ENCODE data around the gene INPP5A. TPM values are rescaled to one million over a fixed set of nuclear protein-coding genes. Genes with fewer than 3 reads are reported as not detected.

Gene INPP5A
- total RNA-seq, 1 experiment from 2014 or later, result 14.7 TPM

DNA sequence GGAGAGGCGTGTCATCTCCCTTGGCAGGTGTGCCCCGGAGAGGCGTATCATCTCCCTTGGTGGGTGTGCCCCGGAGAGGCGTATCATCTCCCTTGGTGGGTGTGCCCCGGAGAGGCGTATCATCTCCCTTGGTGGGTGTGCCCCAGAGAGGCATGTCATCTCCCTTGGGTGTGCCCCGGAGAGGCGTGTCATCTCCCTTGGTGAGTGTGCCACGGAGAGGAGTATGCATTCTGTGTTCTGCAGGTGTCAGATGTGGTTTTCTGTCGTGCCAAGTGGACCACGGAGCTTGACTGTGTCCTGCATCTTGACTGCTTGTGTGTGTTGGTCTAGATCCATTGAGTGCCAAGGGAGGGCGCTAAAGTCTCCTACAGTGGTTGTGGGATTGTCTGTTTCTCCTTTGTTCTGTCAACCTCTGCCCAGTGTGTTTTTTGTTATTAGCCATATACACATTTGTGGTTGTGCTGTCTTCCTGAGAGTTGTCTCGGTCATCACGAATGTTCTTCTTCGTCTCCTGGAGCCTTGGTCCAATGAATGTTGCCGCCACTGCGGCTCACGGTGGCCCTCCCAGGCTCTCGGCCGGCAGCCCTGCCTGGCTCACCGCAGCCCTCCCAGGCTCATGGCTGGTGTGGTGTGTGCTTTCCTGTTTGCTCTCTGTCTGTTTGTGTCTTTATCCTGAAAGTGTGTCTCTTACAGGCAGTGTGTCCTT is 96.8 kb downstream of the INPP5A start:
- Mint-ChIP-seq H3K27me3 (ENCODE audit: insufficient read depth, unreplicated experiment) (no peaks in the 10 kb centered on the region), H3K9me3 (ENCODE audit: unreplicated experiment) (no peaks in the 10 kb centered on the region), H3K4me3 (ENCODE audit: unreplicated experiment) (no peak overlapping the region), H3K4me1 (ENCODE audit: insufficient read depth, unreplicated experiment) (peaks cover 24% of the 10 kb centered on the region), H3K36me3 (ENCODE audit: insufficient read depth, unreplicated experiment) (no peaks in the 10 kb centered on the region), H3K27ac (ENCODE audit: low read depth, unreplicated experiment) (no peak overlapping the region)
- ChIA-PET POLR2A (interaction anchor here (1.3 kb wide), 1 partner anchor 98 kb away, joined by 3 read pairs; no protein-coding TSS in a partner anchor), CTCF (interaction anchor here (0.7 to 6.1 kb wide), 3 partner anchors 9 to 173 kb away, joined by 4 to 65 read pairs (median 6); no protein-coding TSS in a partner anchor)
- no TSS peak for BruUV-seq (replicated peaks)
- intact Hi-C loops (cut with micrococcal nuclease), result no loop called here
- DNase-seq (ENCODE audit: unreplicated experiment), result no peak
- TF ChIP-seq, protein P1, sequence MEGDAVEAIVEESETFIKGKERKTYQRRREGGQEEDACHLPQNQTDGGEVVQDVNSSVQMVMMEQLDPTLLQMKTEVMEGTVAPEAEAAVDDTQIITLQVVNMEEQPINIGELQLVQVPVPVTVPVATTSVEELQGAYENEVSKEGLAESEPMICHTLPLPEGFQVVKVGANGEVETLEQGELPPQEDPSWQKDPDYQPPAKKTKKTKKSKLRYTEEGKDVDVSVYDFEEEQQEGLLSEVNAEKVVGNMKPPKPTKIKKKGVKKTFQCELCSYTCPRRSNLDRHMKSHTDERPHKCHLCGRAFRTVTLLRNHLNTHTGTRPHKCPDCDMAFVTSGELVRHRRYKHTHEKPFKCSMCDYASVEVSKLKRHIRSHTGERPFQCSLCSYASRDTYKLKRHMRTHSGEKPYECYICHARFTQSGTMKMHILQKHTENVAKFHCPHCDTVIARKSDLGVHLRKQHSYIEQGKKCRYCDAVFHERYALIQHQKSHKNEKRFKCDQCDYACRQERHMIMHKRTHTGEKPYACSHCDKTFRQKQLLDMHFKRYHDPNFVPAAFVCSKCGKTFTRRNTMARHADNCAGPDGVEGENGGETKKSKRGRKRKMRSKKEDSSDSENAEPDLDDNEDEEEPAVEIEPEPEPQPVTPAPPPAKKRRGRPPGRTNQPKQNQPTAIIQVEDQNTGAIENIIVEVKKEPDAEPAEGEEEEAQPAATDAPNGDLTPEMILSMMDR (IDR thresholded peaks at IDR 0.05; ENCODE audit: unreplicated experiment), result no peak

DNA sequence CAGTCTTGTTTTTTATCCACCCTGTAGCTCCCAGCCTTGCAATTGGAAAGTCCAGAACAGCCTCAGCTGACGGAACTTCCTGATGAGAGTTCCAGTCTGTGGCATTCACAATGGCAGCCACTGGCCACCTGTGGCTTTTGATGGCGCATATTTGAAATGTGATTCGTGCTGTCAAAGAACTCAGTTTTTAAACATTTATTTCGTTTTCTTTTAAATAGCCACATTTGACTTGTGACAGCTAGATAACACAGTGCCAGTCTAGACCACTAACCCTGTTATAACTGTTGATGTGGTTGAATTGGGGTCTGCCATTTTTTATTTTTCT is 97.3 kb downstream of the INPP5A start:
- H3K27me3 Mint-ChIP-seq (ENCODE audit: insufficient read depth, unreplicated experiment), result no peaks in the 10 kb centered on the region
- intact Hi-C loops (cut with micrococcal nuclease), result loop anchor here (5.0 kb wide), 2 partner anchors 58 to 248 kb away; no protein-coding TSS in a partner anchor
- BruUV-seq (replicated peaks), result no TSS peak
- TF ChIP-seq, protein P1 (IDR thresholded peaks at IDR 0.05; ENCODE audit: unreplicated experiment), result no peak
- POLR2A ChIA-PET, result interaction anchor here (1.3 kb wide), 1 partner anchor 98 kb away, joined by 3 read pairs; no protein-coding TSS in a partner anchor
- peaks cover 24% of the 10 kb centered on the region for H3K4me1 Mint-ChIP-seq (ENCODE audit: insufficient read depth, unreplicated experiment)
- DNase-seq (ENCODE audit: unreplicated experiment), result no peak
- no peaks in the 10 kb centered on the region for H3K36me3 Mint-ChIP-seq (ENCODE audit: insufficient read depth, unreplicated experiment)
- CTCF ChIA-PET, result interaction anchor here (6.1 kb wide), 1 partner anchor 173 kb away, joined by 65 read pairs; no protein-coding TSS in a partner anchor
- no peaks in the 10 kb centered on the region for H3K9me3 Mint-ChIP-seq (ENCODE audit: unreplicated experiment)
- H3K27ac Mint-ChIP-seq (ENCODE audit: low read depth, unreplicated experiment), result no peak overlapping the region
- H3K4me3 Mint-ChIP-seq (ENCODE audit: unreplicated experiment), result no peak overlapping the region

DNA sequence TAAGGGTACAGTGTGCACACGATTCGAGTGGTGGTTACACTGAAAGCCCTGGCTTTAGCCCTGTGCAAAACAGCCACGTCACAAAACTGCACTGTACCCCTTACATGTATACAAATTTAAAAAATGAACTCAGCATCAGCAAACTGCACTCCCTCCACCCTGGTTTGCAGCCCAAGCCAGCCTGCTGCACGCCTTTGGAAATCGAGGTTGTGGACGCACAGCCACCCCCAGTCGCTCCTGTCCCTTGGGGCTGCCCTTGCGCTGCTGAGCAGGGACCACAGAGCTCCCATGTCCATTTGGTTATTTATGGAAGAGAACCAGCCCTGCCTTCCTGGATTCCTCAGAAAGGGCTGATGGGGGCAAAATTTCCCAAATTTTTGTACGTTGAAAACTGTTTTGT is 98.8 kb downstream of the INPP5A start:
- ChIA-PET POLR2A (no interaction called here), CTCF (interaction anchor here (0.6 to 6.1 kb wide), 4 partner anchors 43 to 414 kb away, joined by 3 to 65 read pairs (median 4); no protein-coding TSS in a partner anchor)
- intact Hi-C loops (cut with micrococcal nuclease), result loop anchor here (2.0 to 5.0 kb wide), 3 partner anchors 59 to 249 kb away; partner anchors contain the start of gene INPP5A
- H3K27ac Mint-ChIP-seq (ENCODE audit: low read depth, unreplicated experiment), result no peak overlapping the region
- H3K9me3 Mint-ChIP-seq (ENCODE audit: unreplicated experiment), result no peaks in the 10 kb centered on the region
- TF ChIP-seq, protein P1 (IDR thresholded peaks at IDR 0.05; ENCODE audit: unreplicated experiment), result no peak
- H3K27me3 Mint-ChIP-seq (ENCODE audit: insufficient read depth, unreplicated experiment), result no peaks in the 10 kb centered on the region
- H3K36me3 Mint-ChIP-seq (ENCODE audit: insufficient read depth, unreplicated experiment), result peaks cover 6% of the 10 kb centered on the region
- DNase-seq (ENCODE audit: unreplicated experiment), result no peak
- peaks cover 24% of the 10 kb centered on the region for H3K4me1 Mint-ChIP-seq (ENCODE audit: insufficient read depth, unreplicated experiment)
- no TSS peak for BruUV-seq (replicated peaks)
- no peak overlapping the region for H3K4me3 Mint-ChIP-seq (ENCODE audit: unreplicated experiment)

DNA sequence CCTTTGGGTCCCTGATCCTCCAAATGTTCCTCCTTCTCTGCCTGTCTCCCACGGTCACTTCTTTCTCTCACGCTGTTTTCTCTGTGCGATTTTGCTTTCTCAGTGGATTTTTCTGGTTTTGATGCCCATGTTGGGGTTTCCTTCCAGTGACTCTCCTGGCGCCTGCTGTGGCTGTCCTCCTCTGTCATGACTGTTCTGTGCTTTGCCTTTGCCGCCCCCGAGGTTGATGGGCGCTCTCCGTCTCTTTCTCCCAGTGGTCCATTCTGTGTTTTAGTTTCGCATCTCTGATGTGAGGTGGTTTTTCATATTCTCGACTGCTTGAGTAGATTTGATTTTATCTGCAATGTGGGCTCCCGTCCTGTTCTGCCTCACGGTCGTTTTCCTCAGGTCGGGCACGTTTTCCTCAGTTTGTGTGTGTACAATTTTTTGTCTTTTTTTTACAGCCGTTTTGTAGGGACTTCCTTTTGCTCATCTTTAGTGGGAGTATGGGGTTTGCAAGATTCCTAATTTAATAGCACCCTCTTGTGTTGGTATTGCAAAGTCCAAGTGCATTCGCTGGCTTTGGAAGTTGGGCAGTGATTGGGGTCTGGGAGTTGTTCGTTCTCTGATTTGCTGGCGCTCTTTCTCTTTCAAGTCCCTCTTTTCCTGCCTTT is 100.0 kb downstream of the INPP5A start:
- no TSS peak for BruUV-seq (replicated peaks)
- Mint-ChIP-seq H3K4me1 (ENCODE audit: insufficient read depth, unreplicated experiment) (peaks cover 24% of the 10 kb centered on the region), H3K36me3 (ENCODE audit: insufficient read depth, unreplicated experiment) (peaks cover 6% of the 10 kb centered on the region), H3K27ac (ENCODE audit: low read depth, unreplicated experiment) (peak overlapping the region; percentile 36), H3K4me3 (ENCODE audit: unreplicated experiment) (no peak overlapping the region), H3K9me3 (ENCODE audit: unreplicated experiment) (no peaks in the 10 kb centered on the region), H3K27me3 (ENCODE audit: insufficient read depth, unreplicated experiment) (no peaks in the 10 kb centered on the region)
- POLR2A ChIA-PET, result no interaction called here
- TF ChIP-seq, protein P1 (IDR thresholded peaks at IDR 0.05; ENCODE audit: unreplicated experiment), result peak; percentile 75
- intact Hi-C loops (cut with micrococcal nuclease), result loop anchor here (1.0 to 5.0 kb wide), 4 partner anchors 60 to 250 kb away; partner anchors contain the start of gene INPP5A
- CTCF ChIA-PET, result interaction anchor here (1.0 to 6.1 kb wide), 5 partner anchors 11 to 183 kb away, joined by 3 to 65 read pairs (median 5); no protein-coding TSS in a partner anchor
- peak; percentile 63 for DNase-seq (ENCODE audit: unreplicated experiment)
